Hematopoietic multipotent progenitor cell treated with erythropoietin and hydrocortisone succinate and interleukin-3 and kit ligand, for 4 days (in vitro differentiated cells): ENCODE data around the gene HDDC2.

Experiments used
- DNase-seq: peaks from one replicate; pipeline ENCODE4 v3.0.0-alpha.2; 2015

HDDC2 gene, protein sequence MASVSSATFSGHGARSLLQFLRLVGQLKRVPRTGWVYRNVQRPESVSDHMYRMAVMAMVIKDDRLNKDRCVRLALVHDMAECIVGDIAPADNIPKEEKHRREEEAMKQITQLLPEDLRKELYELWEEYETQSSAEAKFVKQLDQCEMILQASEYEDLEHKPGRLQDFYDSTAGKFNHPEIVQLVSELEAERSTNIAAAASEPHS

DNA sequence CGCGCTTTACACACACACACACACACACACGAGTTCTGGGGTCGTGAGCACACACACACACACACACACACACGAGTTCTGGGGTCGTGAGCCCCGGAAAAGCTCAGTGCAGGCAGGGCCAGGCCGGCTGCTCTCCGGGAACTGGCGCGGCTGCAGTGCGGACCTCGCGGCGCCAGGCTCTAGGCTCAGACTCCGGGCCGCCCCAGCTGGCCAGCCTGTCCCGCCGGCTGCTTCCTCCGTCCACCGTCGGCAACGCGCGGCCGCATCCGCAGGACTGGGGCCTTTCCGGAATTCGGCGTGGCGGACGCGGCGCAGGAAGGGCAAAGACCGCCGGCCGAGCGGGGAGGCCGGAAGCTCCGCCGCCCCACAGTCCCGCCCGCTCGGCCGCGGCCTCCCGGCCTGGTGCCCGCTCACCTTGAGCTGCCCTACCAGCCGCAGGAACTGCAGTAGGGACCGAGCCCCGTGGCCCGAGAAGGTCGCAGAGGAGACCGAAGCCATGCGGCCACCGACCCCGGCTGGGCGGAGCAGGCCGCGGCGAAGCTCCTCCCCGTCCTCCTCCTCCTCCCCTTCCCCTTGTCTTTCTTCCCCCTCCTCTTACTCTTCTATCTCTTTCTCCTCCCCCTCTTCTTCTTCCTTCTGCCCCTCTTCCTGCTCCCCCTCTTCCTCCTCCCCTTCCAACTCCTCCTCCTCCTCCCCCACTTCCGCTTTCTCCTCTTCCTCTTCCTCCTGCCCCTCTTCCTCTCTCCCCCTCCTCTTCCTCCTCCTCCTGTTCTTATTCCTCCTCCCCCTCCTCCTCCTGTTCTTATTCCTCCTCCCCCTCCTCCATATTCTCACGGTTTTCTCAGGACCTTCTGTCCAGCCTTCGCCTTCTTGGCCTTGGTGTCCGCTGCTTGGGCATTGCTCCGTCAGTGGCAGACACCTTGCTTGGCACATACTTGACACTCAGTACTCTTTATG, at the start of gene HDDC2:
Gene HDDC2 (minus strand): TSS at position 533 of the 957 bp plus-strand sequence. CDS start 35 bp downstream, at position 498.
- DNase-seq = peak; percentile 79

DNA sequence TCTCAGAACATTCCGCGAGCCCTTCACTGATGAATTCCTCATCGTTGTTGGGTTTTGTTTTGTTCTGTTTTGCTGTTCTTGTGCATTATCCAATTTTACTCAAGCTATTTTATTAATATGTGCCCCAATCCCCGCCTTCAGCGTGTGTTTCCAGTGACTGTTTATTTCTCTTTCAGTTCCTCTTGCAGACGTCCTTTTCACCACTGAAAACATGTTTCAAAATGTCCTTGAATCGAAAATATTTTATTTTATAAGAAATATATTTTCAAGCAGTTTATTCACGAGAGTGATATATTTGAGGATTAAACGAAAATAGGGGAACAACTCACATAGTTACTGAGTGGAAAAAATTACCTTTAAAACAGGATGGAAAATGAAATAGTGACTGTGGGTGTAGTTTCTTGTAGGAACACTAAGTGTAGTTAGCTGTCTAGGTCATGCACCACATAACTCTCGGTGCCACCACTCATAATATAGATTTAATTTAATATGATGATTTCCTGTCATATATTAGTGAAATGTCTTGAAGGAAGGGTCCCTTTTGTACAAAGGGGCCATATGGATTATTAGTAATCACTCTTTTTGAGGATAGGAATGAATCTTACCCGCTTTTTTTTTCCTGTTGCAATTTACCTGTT, 45.3 kb upstream of the HDDC2 start:
- no peak for DNase-seq

GRCh38 chr6:125346201-125346925, 44.6 kb upstream of the HDDC2 start:
- no peak for DNase-seq

- DNase-seq = no peak
These were observed 39.7 kb upstream of the HDDC2 start for GRCh38 chr6:125341460-125341859.

DNA sequence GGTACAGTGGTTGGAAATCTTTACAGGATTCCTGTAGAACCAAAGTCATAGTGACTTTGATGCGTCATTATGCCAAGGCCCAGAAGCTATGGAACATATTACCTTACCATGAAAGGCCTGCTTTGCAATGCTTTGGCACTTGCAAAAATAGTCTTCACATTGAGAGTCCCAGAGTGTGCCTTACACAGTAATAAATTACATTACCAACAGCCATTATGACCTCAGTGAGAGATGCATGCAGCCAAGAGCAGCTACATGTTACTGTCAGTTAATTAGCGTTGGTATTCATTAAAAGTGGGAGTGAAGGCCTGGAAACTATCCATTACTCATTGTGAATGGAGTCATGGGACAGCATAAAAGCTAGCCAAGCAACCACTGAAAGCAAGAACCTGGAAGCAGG, 39.2 kb upstream of the HDDC2 start:
- no peak for DNase-seq

DNA sequence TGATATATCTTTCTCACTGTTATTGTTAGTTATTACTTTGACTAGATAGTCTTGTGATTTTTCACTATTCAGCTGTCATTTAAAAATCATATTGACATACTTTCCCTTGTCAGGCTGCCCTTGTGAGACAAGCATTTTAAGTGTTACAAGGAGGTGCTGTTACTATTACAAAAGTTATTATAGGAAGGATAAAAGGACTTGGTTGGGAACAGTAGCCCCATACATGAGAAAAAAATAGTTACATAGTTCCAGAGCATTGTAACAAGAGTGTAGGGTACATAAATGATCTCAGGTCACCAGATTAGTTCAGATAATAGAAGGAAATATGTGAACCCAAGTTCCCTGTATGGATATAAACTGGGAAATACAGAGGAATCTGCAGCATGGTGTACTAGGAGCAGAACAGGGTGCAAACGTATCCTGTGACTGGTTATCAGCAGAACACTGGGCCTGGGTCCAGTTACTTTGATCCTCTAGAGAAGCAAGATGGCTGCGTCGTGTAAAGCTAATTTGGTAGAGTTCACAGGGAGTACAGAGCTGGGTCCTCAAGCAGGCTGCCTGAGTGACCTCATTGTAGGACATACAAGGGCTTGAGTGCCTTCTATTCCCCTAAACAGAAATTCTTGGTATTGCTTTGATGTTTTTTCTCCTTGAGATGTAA, 38.5 kb upstream of the HDDC2 start:
- no peak for DNase-seq

- DNase-seq = no peak
These were observed 37.9 kb upstream of the HDDC2 start for GRCh38 chr6:125339653-125340052.

DNA sequence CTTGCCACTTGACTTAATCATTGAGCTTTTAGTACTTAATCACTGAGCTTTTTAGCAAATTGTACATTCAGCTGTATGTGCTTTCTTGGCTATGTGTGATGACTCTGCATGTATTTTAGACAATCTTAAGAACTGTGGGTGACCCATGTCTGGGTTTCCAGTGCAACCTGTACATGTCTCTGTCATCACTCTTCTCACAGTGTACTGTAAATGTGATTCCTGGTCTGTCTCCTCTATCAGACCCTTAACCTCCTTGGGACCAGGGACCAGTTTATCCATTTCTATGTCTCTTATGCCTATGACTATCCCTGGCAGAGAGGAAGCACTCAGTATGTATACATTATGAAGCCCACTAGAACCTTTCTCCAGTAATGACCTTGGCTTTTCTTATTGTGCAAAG, 36.6 kb upstream of the HDDC2 start:
- no peak for DNase-seq

GRCh38 chr6:125337706-125338105, 35.9 kb upstream of the HDDC2 start:
- no peak for DNase-seq

- DNase-seq = no peak
These were observed 30.9 kb upstream of the HDDC2 start for GRCh38 chr6:125332664-125333063.

- no peak for DNase-seq
These were observed 23.8 kb upstream of the HDDC2 start for GRCh38 chr6:125325586-125325985.

DNA sequence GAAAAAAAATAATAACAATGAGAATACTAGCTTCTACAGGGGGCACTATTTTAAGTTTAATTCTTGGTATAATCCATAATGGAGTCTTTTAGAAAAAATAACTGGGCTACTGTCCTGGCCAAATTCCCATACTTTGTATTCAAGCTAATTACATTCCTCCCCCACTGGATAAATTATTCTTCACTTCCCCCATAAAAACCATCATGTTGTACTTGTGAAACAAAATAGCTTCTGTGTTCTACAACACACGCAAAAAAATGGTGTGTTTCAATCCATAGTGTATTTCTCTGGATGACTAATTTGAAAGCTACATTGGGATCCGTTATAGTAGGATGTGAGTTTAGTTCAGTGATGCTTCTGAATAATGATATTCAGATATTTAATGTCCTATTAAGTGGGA, 21.6 kb upstream of the HDDC2 start:
- no peak for DNase-seq

DNA sequence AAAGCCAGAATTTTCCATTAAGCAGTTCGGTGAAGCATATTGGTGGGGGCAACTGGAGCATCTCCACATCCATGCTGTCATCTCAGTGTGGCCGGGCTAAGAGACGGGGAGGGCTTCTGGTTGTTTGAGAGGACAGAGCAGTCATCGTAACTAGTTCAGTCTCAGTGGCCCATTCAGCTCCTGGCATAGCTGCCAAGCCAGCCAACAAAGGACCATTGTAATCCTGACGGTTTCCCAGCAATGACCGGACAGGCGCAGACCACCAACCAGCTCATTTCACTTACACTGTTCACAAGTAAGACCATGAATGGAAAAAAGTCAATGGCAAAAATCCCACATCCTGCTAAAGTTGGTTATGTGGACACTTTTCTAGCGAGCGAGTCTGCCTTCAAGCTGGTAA, 14.9 kb upstream of the HDDC2 start:
- DNase-seq = no peak

GRCh38 chr6:125315548-125315947, 13.8 kb upstream of the HDDC2 start:
- DNase-seq = no peak

GRCh38 chr6:125314009-125314581, 12.3 kb upstream of the HDDC2 start:
- peak; percentile 83 for DNase-seq

DNA sequence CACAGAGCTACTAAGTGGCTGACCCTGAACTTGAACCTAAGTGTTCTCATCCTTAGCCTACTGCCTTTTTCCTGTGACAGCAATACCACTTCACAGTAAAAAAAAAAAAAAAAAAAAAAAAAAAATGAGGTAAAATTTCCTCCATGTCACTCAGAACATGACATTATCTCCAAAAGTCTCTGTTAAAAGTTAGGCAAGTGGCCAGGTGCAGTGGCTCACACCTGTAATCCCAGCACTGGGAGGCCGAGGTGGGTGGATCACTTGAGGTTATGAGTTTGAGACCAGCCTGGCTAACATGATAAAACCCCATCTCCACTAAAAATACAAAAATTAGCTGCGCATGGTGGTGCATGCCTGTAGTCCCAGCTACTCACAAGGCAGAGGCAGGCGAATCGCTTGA, 11.2 kb upstream of the HDDC2 start:
- no peak for DNase-seq

- DNase-seq = no peak
These were observed 10.7 kb upstream of the HDDC2 start for GRCh38 chr6:125312478-125312877.

- peak; percentile 79 for DNase-seq
These were observed 9.4 kb upstream of the HDDC2 start for GRCh38 chr6:125310994-125311649.

- DNase-seq = peak; percentile 38
These were observed 6.3 kb upstream of the HDDC2 start for GRCh38 chr6:125307964-125308615.

DNA sequence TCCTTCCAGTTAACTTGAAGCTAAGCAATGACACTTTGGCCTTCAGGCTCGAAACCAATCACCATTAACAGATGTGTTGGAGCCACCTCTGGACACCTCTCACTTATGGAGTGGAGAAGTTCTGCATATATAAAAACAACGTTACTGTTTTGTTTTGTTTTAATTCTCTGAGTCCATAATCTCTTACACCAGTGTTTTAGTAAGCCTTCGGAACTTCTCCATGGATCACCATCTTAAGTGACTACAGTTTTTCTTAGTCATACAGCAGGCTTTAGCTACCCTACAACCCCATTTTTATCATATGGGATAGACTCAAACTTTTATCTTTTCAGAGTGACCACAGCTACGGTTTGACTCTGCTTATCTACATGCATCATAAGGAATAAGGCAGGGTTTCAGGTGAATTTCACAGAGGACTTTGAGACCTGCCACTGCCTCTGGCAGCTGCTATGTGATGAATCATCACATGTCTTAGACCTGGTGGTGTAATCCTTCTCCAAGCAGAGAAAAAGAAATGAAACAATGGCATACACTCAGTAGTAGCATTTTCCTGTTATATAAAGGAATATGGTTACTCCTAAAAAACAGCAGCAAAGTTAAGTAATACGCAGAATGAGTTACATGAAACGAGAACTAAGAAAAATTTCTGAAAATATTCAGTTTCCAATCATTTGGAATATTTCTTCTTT, 5.5 kb upstream of the HDDC2 start:
- peak; percentile 49 for DNase-seq
